Measurements from ENCODE around the gene DENND1A.

Gene DENND1A

DNA sequence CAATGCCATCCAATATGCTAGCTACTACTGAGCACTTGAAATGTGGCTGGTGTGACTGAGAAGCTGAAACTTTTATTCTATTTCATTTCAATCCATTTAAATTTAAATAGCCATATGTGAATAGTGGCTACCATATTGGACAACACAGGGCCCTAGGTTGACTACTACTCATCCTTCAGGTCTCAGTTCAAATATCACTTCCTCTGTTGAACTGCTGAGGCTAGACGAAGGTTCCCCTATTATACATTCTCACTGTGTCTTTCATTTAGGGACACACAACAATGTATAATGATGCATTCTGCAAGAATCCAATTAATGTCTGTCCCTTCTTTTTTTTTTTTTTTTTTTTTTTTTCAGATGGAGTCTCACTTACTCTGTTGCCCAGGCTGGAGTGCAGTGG is 365.3 kb downstream of the DENND1A start:
- DNase-seq (ENCODE audit: low read depth): no peak
- TF ChIP-seq CTCF (conservative IDR thresholded peaks at IDR 0.05; ENCODE audit: low read depth, low read length): no peak
- no peak overlapping the region for H3K4me3 ChIP-seq (ENCODE audit: low read depth, low read length)

DNA sequence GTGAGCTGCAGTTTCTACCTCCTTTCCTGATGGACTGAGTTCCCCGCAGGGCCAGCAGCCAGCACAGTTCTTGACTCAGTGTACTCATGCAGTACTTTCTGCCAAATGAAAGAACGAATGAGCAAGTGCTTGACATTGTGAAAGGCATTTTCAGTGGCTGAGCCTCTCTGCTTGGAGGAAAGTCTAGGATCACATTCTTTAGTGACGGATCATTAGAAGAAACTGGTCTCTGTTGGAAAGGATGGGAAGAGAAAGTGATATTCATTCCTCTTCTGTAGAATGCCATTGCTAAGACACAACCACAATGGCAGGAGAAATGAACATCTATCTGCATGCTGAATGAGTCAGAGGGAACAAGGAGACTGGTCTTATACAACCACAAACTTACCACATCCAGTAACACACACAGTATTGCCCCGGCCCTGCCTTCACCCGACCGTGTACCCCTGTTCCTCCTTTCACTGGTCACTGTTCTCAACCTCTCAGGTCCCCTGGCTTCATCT is 367.0 kb downstream of the DENND1A start:
- H3K4me3 ChIP-seq (ENCODE audit: low read depth, low read length): no peak overlapping the region
- DNase-seq (ENCODE audit: low read depth): peak; percentile 83
- TF ChIP-seq CTCF (conservative IDR thresholded peaks at IDR 0.05; ENCODE audit: low read depth, low read length): no peak

- H3K4me3 ChIP-seq (ENCODE audit: low read depth, low read length): no peak overlapping the region
- DNase-seq (ENCODE audit: low read depth): no peak
- no peak for TF ChIP-seq CTCF (conservative IDR thresholded peaks at IDR 0.05; ENCODE audit: low read depth, low read length)
Measured at GRCh38 chr9:123561046-123561445, 368.9 kb downstream of the DENND1A start.

GRCh38 chr9:123556464-123557435 is 373.2 kb downstream of the DENND1A start:
- DNase-seq (ENCODE audit: low read depth): peak; percentile 8
- H3K4me3 ChIP-seq (ENCODE audit: low read depth, low read length): no peak overlapping the region
- no peak for TF ChIP-seq CTCF (conservative IDR thresholded peaks at IDR 0.05; ENCODE audit: low read depth, low read length)

- no peak overlapping the region for H3K4me3 ChIP-seq (ENCODE audit: low read depth, low read length)
- TF ChIP-seq CTCF (conservative IDR thresholded peaks at IDR 0.05; ENCODE audit: low read depth, low read length): no peak
- no peak for DNase-seq (ENCODE audit: low read depth)
Measured at GRCh38 chr9:123555646-123556045, 374.3 kb downstream of the DENND1A start.

DNA sequence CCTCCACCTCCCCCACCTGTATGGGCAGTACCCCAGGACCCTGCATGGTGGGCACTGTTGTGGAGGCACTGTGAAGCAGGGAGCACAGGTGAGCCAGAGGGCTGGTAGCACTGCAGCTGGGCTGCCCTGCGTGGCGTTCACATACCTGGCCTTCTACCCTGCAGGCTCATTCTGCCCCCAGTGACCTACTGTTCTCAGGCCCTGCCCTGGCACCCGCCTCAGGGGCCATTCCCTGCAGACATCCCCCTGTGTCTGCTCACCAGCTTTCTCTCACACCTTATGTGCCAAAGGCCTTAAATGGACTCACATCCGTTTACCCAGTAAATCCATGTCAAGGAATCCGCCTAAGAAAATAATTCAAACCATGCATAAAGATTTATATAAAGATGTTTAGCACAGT is 377.4 kb downstream of the DENND1A start:
- TF ChIP-seq CTCF (conservative IDR thresholded peaks at IDR 0.05; ENCODE audit: low read depth, low read length): no peak
- H3K4me3 ChIP-seq (ENCODE audit: low read depth, low read length): no peak overlapping the region
- DNase-seq (ENCODE audit: low read depth): no peak
